Cerebellar cortex (tissue), 1 donor: ENCODE measurements around the gene ACOX2.
"Not testable (repeated sequence)": the region's sequence is repeated elsewhere in the genome, so short reads cannot be mapped to it uniquely, and the experiment has no call there.

Source experiments
- DNase-seq: peaks from one replicate; pipeline ENCODE4 v3.0.0-alpha.2; 2015; ENCODE audit warnings: low spot score

Gene ACOX2

DNA sequence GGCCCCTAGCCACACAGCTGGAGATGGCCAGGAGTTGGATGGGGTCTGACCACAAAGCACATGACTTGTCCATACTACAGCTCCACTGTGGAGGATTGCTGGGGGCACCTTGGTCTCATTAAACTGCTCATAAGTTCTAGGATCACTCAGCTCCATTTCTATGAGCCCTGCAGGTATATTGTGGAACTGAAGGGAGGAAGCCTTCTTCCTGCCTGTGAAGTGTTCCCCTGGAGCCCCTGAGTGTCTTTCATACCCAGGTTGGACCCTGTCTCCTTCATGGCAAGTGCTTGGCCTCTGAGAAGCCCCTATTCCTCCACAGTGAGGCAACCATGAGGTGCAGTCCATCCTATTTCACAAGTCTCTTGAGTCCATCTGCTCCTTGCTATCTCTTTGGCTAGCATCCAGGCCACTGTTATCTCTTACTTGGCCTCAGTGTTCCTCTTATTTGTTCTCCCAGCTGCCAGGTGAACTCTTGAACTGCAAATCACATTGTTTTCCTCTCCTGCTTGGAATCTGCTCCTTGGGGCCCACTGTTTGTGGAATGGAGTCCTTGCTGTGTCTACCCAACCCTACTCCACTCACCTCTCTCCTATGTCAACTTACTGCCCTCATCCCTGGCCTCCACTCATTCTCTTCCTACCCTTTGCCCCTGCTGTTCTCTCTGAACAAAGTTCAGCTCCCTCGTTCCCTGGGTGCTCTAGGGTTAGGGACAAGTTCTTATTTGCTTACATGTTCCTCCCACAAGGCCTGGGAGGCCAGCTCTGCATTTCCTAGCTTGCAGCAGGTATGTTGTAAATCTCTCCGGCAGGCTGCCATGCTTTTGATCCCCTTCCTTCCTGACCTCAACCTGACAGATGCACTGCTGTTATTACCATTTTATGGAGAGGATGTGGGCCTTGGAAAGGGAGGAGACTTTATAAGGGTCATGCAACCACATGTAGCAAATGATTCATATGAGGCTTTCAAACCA, 1.2 kb downstream of the ACOX2 start:
- DNase-seq = peak; percentile 58

DNA sequence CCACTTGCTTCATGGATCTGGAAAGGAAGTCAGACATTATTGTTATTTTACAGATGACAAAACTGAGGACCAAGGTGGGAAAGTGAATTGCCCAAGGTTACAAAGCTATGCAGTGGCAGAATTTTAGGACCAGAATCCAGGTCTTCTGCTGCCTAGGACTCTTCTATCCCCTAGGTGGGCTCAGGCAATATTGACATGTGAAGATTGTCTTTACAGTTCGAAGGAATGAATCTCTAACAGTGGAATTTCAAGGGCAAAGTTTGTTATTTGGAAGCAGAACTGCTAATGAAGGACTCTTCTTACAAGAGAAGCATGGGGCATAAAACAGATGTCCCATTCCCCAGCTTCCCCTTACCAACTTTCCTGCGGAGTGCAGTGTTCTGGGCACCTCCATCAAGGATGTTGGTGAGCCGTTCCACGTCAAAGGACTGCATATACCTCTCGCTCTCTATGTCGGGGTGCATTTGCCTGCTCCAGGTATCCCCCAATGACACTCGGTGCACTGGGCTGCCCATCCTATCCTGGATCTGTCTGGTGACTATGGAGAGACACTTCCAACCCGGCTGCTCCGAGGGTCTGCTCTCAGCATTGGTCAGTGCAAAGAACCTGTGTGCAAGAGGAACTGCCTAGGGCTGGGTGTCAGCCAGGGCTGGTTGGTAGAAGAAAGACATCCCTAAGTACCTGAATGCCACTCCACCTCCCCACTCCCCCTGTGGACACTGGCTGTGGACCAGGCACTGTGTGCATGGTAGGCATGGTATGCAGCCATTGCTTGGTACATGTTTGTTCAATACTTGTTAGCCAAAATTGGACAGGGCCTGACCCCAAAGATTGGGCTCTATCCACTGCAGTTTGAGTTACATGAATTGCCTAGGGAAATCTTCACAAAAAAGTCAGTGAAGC, 2.1 kb downstream of the ACOX2 start:
- DNase-seq = no peak

DNA sequence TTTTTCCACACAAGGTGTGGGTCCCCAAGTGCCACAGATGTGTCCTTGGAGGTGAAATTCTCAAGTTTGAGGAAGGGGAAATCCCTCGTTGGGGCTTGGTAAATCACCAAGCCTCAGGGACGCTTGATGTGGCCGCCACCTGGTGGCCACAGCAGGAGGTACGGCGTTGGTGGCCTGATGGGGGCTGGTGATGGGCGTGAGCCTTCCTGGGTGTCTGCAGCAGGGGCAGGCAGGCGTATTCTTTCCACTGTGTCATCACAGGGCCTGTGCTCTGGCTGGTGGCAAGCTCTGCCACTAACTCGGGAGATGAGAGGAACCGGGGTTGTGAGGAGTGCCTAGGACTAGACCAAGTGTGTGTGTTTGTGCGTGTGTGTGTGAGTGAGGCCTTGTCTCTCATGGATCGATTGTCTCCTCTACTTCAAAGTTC, 4.2 kb downstream of the ACOX2 start:
- DNase-seq = peak; percentile 59

DNA sequence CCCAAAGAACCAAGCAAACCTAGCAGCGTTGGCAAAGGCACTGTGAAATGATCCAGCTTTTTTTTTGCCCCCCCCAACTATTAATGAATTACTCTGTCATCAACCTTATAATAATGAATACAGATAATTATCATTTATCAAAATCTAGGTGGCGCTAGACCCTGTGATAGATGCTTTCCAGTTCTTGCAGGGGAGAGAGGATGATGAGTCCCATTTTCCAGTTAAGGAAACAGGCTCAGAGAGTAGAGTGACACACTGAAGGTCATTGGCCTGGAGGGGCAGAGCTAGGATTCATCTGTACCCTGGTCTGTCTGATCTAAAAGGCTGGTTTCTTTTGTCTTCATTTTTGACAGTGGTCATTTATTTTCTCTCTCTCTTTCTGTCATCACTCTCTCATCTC, 5.0 kb downstream of the ACOX2 start:
- DNase-seq = no peak

DNA sequence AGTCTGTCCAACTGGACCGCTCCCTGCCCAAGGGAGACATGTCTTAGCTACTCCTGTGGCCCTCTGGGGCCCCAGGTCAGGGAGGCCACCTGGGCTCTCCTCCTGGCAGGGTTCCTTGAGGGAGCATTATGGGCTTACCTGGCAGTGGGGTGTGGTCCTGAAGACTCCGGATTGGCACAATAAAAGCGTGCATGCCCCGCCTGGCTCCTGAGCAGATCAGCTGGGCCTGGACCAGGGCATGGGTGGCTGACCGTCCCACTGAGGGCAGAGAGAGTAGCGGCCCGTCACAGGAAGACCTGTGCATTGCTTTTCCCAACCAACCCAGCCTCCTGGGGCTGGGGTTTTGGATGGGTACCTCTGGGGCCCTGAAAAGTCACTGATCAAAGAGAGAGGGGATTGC, 5.4 kb downstream of the ACOX2 start:
- no peak for DNase-seq

DNA sequence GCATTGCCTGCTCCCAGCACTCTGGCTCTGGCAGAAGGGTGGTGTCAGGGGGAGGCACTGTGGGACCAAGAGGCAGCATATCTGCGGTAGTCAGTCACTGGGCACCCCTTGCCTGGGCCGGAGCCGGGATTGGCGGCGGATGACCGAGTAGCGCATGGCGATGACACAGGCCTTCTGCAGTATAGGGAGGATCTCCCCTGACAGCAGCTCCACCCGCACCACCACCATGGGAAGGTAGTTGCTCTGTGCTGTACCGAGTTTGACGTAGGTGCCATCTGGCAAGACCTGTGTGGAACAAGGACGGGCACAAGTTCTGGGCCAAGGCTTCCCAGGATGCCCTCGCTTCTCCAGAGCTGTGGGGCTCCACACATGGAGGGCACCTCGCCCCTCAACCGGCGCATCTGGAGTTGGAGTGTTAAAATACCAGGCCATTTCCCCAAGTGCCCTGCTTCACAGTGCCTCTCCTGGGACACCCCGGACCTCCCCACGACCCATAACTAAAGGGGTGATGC, 6.6 kb downstream of the ACOX2 start:
- DNase-seq = no peak

DNA sequence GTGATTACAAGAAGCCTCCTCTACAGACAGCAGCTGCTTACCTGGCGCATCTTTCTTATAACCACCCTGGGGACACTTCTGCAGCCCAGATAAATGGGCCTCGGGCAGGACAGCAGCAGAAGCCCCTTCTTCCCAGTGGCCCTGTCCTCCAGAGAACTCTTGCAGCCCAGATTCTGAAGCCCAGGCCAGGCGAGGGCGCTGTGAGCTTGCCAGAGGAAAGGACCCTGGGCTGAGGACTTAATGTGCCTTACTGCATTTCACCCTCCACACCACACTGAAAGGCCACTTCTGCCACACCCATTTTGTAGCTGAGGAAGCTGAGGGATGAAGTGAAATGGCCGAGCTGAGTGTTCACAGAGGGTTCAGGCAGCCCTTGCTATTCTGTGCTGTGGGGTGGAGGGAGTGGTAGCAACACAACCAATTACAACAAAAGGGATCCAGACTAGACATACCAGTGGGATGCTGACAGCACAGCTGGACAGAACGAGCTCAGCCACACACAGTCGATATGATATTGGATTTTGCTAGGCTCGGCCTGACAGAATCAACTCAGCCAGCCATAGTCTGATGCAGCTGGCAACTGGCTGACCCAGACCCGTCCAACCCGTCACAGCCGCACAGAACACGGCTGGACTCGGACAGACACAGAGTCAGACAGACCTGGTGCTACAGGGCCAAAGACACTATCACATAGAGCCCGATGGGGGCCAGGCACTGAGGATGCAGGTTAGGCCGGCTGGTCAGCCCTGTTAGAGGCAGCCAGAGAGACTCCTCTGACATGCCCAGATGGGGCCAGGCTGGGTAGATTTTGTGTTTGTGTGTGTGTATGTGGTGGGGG, 7.3 kb downstream of the ACOX2 start:
- peak; percentile 54 for DNase-seq

DNA sequence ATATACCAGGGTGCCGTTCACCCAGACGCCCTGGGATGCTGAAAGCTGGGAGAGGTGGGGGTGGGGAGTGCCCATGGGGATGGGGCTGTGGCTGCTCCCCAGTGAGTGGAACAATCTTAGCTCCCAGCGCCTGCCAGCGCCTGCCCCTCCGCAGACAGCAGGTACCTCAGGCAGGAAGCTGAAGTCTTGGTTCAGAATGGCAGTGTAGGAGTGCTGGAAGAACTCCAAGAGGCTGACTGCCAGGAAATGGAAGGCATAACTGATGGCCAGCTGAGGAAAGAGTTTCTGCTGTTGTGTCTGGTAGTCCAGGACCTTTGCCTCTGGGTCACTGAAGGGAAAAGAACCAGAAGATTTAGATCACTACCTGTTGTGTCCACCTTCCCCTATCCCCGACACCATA, 8.4 kb downstream of the ACOX2 start:
- peak; percentile 55 for DNase-seq

DNA sequence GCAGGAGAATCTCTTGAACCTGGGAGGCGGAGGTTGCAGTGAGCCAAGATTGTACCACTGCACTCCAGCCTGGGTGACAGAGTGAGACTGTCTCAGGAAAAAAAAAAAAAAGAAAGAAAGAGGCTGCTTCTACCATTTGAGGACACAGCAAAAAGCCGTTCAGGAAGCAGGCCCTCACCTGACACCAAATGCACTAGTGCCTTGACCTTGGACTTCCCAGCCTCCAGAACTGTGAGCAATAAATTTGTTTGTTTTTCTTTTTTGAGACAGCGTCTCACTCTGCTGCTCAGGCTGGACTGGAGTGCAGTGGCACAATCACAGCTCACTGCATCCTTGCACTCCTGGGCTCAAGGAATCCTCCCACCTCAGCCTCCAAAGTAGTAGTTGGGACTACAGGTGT, 9.6 kb downstream of the ACOX2 start:
- not testable (repeated sequence) for DNase-seq

DNA sequence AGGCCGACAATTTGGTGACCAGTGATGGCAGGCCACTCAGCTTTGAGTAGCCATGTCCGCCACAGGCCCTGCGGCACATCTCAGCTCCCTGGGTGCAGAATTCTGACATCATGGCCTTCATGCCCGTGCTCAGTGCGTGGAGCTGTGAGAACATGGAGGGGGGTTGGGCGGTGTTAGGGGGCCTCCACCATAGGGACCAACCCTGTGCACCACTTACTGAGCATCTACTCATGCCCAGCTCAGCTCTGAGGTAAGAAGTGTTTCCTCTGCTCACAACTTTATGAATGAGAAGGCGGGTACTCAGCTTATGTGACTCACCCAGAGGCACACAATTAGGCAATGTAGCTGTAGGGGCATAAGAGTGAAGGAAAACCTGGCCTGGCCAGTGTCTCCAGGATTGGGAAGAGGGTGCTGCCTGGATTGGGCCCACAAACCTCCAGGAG, 10.5 kb downstream of the ACOX2 start:
- peak; percentile 34 for DNase-seq

DNA sequence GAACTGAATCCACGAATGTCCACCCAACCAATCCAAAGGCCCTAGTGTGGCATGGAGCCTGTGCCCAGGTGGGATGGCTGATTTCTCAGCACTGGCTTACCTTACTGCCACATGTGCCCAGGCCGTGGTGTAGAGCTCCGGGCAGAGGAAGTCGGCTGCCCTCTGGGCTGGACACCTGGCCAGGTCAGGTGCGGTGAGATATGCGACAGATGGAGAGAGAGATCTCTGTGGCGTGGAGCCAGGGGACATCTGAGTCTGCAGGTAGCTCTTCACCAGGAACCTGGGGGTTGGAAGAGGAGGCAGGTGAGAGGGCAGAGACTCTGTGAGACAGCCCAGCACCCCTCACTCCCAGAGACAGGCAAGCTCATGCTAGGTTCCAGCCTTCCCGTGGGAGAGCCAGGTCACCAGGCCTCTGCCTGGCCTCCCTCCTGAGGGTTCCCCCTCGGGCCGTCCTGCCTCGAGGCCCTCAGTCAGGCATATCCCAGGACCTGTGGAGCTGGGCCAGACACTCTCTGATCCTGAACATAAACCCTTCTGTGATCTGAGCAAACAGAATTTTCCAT, 12.6 kb downstream of the ACOX2 start:
- peak; percentile 23 for DNase-seq

DNA sequence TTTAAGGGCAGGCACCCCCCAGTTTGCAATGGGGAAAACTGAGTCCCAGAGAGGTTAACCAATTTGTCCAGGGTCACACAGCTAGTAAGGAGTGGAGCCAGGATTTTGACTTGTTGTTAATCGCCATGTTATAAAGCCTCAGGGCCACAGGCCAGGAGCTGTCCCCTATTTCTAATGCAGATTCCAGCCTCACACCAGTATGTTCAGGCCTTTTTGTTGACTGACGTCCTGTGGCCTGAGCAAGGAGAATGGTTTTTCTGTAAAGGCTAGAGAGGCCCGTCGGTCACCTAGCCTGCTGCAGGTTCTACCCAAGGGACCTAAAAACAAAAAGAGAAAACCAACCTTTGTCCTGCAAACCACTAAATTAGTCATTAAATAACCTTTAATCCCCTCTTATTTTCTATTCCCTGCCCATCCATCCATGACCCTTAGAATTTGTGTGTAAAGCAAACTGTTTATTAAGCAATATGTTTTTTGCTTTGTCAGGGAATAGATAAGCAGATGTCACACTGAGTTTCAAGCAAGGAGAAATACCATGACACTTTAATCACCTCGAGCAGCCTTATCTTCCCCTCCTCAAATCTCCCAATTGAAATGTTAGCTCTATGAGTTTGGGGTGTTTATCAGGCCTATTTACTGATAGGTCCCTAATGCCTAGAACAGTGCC, 14.1 kb downstream of the ACOX2 start:
- peak; percentile 33 for DNase-seq

DNA sequence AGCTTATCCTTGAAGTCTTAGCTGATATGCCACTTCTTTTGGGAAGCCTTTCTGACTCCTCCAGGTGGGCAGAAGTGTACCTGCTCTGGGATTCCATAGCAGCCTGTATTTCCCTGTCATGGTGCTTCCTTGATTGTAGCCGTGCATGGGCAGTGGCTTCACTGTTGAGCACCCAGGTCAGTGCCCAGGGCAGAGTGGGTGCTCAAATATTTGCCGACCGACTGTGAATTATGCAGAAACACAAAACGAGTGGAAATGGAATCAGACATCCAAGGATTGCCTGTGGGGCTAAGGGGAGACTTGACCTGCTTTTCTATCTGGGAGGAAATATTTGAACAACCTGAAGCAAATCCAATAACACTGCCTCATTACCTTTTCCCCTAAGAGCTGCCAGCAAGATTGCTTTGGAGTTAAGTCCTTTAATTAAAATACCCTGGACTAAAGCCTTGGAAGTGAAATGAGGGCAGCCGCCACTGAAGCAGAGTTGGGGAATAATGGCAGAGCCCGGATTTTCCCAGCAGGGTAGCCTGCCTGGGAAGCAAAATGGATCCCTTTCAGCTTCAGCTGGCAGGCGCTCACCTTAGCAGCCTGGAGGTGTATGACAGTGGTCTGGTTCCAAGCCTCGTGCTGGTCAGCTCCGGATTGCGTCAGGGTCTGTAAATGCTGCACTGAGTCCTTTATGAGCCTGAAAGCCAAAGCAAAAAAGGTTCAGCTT, 14.9 kb downstream of the ACOX2 start:
- peak; percentile 97 for DNase-seq

DNA sequence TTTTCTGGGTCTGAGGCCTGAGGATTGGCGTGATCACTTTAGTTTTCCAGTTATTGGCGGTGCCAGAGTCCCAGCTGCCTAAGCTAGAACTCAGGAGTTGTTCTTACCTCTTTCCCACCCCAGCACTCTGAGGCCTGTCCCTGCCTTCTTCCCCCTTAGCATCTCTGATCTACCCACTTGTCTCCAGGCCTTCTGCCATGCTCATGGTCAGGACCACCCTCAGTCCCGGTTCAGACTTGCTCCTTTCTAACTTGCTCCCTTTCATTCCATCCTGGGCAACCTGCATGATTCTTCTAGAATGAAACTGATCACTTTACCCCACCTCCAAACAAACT, 15.7 kb downstream of the ACOX2 start:
- DNase-seq = no peak

DNA sequence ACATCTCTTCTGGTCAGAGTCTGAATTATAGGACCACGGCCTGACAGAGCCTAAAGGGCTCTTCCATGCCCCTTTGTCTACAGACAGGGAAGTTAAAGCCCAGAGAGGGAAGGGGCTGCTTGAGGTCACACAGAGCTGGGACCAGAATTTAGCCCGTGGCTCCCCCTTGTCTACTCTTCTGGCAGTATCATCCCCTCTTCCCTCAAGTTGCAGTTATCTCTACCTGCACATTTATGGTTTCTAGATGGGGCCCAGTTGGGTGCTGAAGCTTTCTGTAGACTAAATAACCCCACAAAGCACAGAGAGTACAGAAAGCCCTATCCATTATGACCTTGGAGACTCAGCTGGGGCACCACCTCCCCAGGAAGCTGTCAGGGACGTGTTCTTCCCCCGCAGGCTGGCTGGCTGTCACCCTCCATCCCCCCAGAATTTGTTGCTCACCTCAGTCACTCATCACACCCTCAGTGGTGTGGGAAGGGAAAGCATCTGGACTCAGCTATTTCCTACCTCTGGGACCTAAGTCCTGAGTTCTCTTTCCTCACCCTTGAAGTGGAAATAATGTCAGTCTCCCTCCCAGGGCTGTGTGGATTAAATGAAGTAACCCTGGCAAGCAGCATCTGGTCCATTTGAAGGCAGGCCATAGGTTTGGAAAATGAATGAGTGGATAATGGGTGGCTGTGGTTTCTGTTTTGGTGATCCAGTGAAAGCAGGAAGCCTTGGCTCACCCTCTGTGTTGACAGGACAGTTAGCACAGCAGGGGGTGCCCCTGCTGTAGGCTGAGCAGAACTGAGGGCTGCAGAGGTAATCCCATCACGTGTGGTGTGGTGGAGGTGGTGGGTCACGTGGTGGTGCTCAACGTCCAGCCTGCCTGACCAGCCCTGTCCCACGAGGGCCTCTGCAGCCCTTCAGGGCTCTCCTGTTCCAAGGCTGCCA, 16.3 kb downstream of the ACOX2 start:
- no peak for DNase-seq

DNA sequence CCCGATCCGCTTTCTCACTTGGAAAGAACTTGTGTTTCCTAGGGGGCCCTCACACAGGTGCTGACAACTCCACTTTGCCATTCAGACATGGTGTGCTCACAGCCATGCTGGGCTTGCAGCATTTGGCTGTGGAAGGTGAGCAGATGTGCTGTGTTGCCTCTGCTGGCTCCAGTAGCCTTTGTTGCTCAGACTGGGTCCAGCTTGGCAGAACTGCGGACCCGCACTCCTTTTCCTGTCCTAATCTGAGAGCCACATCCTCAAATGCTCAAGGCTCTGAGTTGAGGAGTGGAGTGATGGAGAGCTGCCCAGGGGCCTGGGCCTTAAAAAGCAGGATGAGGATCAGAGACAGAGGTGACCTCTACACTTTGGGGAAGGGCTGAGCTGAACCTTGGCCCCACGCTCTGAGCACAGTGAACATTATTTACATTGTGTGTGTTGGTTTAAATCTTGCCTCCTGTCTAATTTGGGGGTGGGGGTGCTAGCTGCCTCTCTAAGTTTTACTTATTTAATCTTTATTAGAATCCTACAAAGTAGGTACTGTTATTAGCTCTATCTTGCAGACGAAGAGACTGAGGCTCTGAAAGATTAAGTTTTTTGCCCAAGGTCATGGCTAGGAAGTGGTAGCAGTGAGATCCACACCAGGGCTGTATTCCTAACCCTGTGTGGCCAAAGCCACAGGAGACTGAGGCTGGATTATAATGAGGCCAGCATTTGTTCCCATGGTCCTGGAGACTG, 17.2 kb downstream of the ACOX2 start:
- no peak for DNase-seq

DNA sequence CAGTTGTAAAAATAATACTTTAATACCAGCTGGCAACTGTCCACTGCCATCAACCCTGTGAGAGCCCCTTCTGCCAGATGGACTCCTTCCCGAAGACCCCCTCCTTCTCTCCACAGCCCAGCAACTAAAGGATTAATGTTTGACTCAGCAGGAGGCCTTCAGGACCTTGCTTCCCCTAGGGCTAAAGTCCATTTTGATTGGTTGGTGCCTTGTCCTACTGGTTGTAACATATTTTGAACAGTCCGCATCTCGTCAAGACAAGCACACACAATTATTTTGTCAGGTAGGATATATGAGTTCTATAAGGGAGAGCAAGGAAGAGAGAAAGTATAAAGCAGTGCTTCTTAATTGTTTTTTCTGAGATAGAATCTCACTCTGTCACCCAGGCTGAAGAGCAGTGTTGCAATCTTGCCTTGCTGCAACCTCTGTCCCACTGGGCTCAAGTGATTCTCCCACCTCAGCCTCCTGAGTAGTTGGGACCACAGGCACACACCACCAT, 18.6 kb downstream of the ACOX2 start:
- no peak for DNase-seq

DNA sequence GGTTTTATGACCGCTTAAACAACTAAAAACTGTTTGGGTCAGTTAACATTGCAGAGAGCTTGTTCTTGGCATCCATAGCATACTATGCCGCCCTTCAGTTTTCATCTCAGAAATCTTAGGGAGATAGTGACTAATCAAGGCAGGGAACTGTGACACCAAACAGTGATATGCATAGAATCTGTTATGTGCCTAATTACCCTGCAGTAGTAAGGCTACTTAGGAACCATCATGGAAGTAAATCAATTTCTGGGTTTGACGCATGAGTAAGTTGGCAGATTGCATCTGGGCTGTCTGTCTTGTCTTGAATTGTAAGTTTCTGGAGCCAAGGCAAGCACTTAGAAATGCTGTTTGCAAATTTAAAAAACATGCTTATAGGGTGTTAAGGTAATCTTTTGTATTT, 22.6 kb downstream of the ACOX2 start:
- no peak for DNase-seq
